Transverse colon (tissue), 4 donors: ENCODE results near the gene GRPR.

Experiments used
- EP300 ChIP-seq: sonication (generic); formaldehyde crosslinking; IDR thresholded peaks from one replicate; pipeline ENCODE4 v1.6.1; 2017; ENCODE audit warnings: antibody characterized with exemption, low read depth
- POLR2A ChIP-seq: fragments of 450-650 bp; IDR thresholded peaks from one replicate; pipeline ENCODE4 v1.6.1; 2016; ENCODE audit warnings: antibody characterized with exemption, mild to moderate bottlenecking, moderate library complexity
- POLR2AphosphoS5 ChIP-seq, 3 donors: sonication (generic); formaldehyde crosslinking; IDR thresholded peaks; one replicate each; pipeline ENCODE4 v1.6.1; 2016; ENCODE audit warnings: antibody characterized with exemption in 3 of 3
- TF ChIP-seq, protein P1 (sequence below), 5 experiments: fragments of 200-600 bp in 3 of 5; fragments of 450-650 bp in 2 of 5; sonication (generic) in 3 of 5; IDR thresholded peaks; 1 replicate in 2 of 5; 2 replicates in 3 of 5; pipeline ENCODE4 v1.5.1; 2016 to 2017; ENCODE audit warnings: antibody characterized with exemption in 5 of 5, inconsistent platforms in 3 of 5, mild to moderate bottlenecking in 2 of 5, moderate library complexity in 1 of 5

- TF ChIP-seq, protein P1, sequence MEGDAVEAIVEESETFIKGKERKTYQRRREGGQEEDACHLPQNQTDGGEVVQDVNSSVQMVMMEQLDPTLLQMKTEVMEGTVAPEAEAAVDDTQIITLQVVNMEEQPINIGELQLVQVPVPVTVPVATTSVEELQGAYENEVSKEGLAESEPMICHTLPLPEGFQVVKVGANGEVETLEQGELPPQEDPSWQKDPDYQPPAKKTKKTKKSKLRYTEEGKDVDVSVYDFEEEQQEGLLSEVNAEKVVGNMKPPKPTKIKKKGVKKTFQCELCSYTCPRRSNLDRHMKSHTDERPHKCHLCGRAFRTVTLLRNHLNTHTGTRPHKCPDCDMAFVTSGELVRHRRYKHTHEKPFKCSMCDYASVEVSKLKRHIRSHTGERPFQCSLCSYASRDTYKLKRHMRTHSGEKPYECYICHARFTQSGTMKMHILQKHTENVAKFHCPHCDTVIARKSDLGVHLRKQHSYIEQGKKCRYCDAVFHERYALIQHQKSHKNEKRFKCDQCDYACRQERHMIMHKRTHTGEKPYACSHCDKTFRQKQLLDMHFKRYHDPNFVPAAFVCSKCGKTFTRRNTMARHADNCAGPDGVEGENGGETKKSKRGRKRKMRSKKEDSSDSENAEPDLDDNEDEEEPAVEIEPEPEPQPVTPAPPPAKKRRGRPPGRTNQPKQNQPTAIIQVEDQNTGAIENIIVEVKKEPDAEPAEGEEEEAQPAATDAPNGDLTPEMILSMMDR (IDR thresholded peaks at IDR 0.05) = no peak
- TF ChIP-seq EP300 = no peak
- no peak for TF ChIP-seq POLR2A
- no peak for TF ChIP-seq POLR2AphosphoS5 (IDR thresholded peaks at IDR 0.05)
Observed at GRCh38 chrX:16100673-16101072, 22.7 kb upstream of the GRPR start.
